H9 (cell line): Measurements from ENCODE around the gene MILR1. TPM values are rescaled to one million over a fixed set of nuclear protein-coding genes. Genes with fewer than 3 reads are reported as not detected.
A peak's percentile ranks its signal among the peaks of the same experiment; 100 is the strongest.
"Not testable (repeated sequence)": the region's sequence is repeated elsewhere in the genome, so short reads cannot be mapped to it uniquely, and the experiment has no call there.

Source experiments
- DNase-seq: peaks from one replicate; pipeline ENCODE4 v3.0.0-alpha.2; 2017
- H2AFZ ChIP-seq: one replicate; pipeline ENCODE4 v1.6.1; 2013; ENCODE audit warnings: mild to moderate bottlenecking, low read length, control low read depth, moderate library complexity
- H2AK5ac ChIP-seq: 2 replicates; pipeline ENCODE4 v1.6.1; 2013; ENCODE audit warnings: low read length, control low read depth, mixed read lengths; ENCODE audit not compliant: insufficient read length
- H2BK120ac ChIP-seq: one replicate; pipeline ENCODE4 v1.6.1; 2013; ENCODE audit warnings: low read depth, mild to moderate bottlenecking, low read length, control low read depth, inconsistent platforms; ENCODE audit not compliant: poor library complexity, severe bottlenecking
- H2BK12ac ChIP-seq: 2 replicates; pipeline ENCODE4 v1.6.1; 2013; ENCODE audit warnings: low read length, control low read depth, mixed read lengths, low read depth; ENCODE audit not compliant: insufficient read length
- H2BK15ac ChIP-seq: 2 replicates; pipeline ENCODE4 v1.6.1; 2013; ENCODE audit warnings: low read depth, low read length, control low read depth
- H2BK20ac ChIP-seq: one replicate; pipeline ENCODE4 v1.6.1; 2013; ENCODE audit warnings: low read depth, mild to moderate bottlenecking, low read length, control low read depth, inconsistent platforms; ENCODE audit not compliant: poor library complexity, severe bottlenecking
- H2BK5ac ChIP-seq: 2 replicates; pipeline ENCODE4 v1.6.1; 2013; ENCODE audit warnings: low read length, control low read depth, mixed read lengths; ENCODE audit not compliant: insufficient read length
- H3K14ac ChIP-seq: 2 replicates; pipeline ENCODE4 v1.6.1; 2013; ENCODE audit warnings: low read length, control low read depth; ENCODE audit not compliant: insufficient read depth
- H3K18ac ChIP-seq: 2 replicates; pipeline ENCODE4 v1.6.1; 2013; ENCODE audit warnings: low read depth, mild to moderate bottlenecking, mixed read lengths, low read length, control low read depth; ENCODE audit not compliant: insufficient read length
- H3K23ac ChIP-seq: 2 replicates; pipeline ENCODE4 v1.6.1; 2013; ENCODE audit warnings: low read length, control low read depth, mixed read lengths, low read depth; ENCODE audit not compliant: insufficient read length
- H3K23me2 ChIP-seq: 2 replicates; pipeline ENCODE4 v1.6.1; 2013; ENCODE audit warnings: low read depth, mild to moderate bottlenecking, mixed read lengths, low read length, control low read depth; ENCODE audit not compliant: insufficient read length, poor library complexity, severe bottlenecking
- H3K27ac ChIP-seq: 2 replicates; pipeline ENCODE4 v1.5.1; 2013; ENCODE audit warnings: low read length, control low read depth, mixed read lengths, low read depth; ENCODE audit not compliant: insufficient read length
- H3K27me3 ChIP-seq: 2 replicates; pipeline ENCODE4 v1.6.1; 2013; ENCODE audit warnings: low read length, control low read depth, inconsistent platforms; ENCODE audit not compliant: insufficient read depth
- H3K4ac ChIP-seq: 2 replicates; pipeline ENCODE4 v1.6.1; 2013; ENCODE audit warnings: low read depth, mild to moderate bottlenecking, control low read depth, inconsistent platforms, low read length, moderate library complexity
- H3K4me1 ChIP-seq: 2 replicates; pipeline ENCODE4 v1.6.1; 2013; ENCODE audit warnings: low read length, control low read depth, inconsistent platforms; ENCODE audit not compliant: insufficient read depth
- H3K4me2 ChIP-seq: 2 replicates; pipeline ENCODE4 v1.6.1; 2013; ENCODE audit warnings: low read length, control low read depth, mixed read lengths; ENCODE audit not compliant: insufficient read length, insufficient read depth
- H3K56ac ChIP-seq: 2 replicates; pipeline ENCODE4 v1.6.1; 2013; ENCODE audit warnings: low read depth, mild to moderate bottlenecking, mixed read lengths, low read length, control low read depth; ENCODE audit not compliant: insufficient read length
- H3K79me1 ChIP-seq: 2 replicates; pipeline ENCODE4 v1.6.1; 2013; ENCODE audit warnings: low read depth, mild to moderate bottlenecking, moderate library complexity, low read length, control low read depth, inconsistent platforms; ENCODE audit not compliant: insufficient read depth, poor library complexity, severe bottlenecking
- H3K79me2 ChIP-seq: 2 replicates; pipeline ENCODE4 v1.6.1; 2013; ENCODE audit warnings: low read length, control low read depth, inconsistent platforms; ENCODE audit not compliant: insufficient read depth
- H3K9ac ChIP-seq: 2 replicates; pipeline ENCODE4 v1.6.1; 2013; ENCODE audit warnings: low read length, control low read depth, mixed read lengths; ENCODE audit not compliant: insufficient read length; ENCODE audit errors: extremely low read depth
- H3K9me3 ChIP-seq: one replicate; pipeline ENCODE4 v1.6.1; 2013; ENCODE audit warnings: low read depth, low read length, inconsistent platforms; ENCODE audit not compliant: control insufficient read depth
- H3T11ph ChIP-seq: one replicate; pipeline ENCODE4 v1.6.1; 2013; ENCODE audit warnings: mild to moderate bottlenecking, low read length, control low read depth, inconsistent platforms
- H4K20me1 ChIP-seq: one replicate; pipeline ENCODE4 v1.6.1; 2013; ENCODE audit not compliant: control insufficient read depth, insufficient read length, insufficient read depth
- H4K5ac ChIP-seq: 2 replicates; pipeline ENCODE4 v1.6.1; 2013; ENCODE audit warnings: low read depth, mild to moderate bottlenecking, mixed read lengths, low read length, control low read depth; ENCODE audit not compliant: insufficient read length
- H4K8ac ChIP-seq: replicated peaks from 2 replicates; pipeline ENCODE4 v1.6.1; 2013; ENCODE audit warnings: low read length, control low read depth, mixed read lengths, low read depth; ENCODE audit not compliant: insufficient read length
- H4K91ac ChIP-seq: 2 replicates; pipeline ENCODE4 v1.6.1; 2013; ENCODE audit warnings: low read depth, mild to moderate bottlenecking, moderate library complexity, mixed read lengths, low read length, control low read depth; ENCODE audit not compliant: insufficient read length
- H3K27ac Mint-ChIP-seq, 3 experiments: 2 replicates in 2 of 3; 3 replicates in 1 of 3; pipeline ENCODE4 v1.8.0; 2020 to 2021; ENCODE audit warnings: mixed read lengths in 3 of 3, mild to moderate bottlenecking in 1 of 3, moderate library complexity in 1 of 3
- H3K27me3 Mint-ChIP-seq: 2 replicates; pipeline ENCODE4 v1.8.0; 2021; ENCODE audit warnings: low read depth, mild to moderate bottlenecking, moderate library complexity, mixed read lengths
- H3K36me3 Mint-ChIP-seq, 3 experiments: 2 replicates in 2 of 3; 3 replicates in 1 of 3; pipeline ENCODE4 v1.8.0; 2020 to 2021; ENCODE audit warnings: low read depth in 3 of 3, mixed read lengths in 3 of 3; ENCODE audit not compliant: insufficient read depth in 1 of 3
- H3K4me1 Mint-ChIP-seq, 2 experiments: 2 replicates each; pipeline ENCODE4 v1.8.0; 2020; ENCODE audit warnings: mixed read lengths in 2 of 2
- H3K4me3 Mint-ChIP-seq, 2 experiments: 2 replicates in 1 of 2; 3 replicates in 1 of 2; pipeline ENCODE4 v1.8.0; 2020 to 2021; ENCODE audit warnings: mild to moderate bottlenecking in 2 of 2, mixed read lengths in 2 of 2, moderate library complexity in 1 of 2
- H3K9me3 Mint-ChIP-seq, 2 experiments: 2 replicates in 1 of 2; 3 replicates in 1 of 2; pipeline ENCODE4 v1.8.0; 2020; ENCODE audit warnings: mild to moderate bottlenecking in 2 of 2, mixed read lengths in 2 of 2, moderate library complexity in 1 of 2
- WGBS: extraction: QIAGEN DNeasy Blood & Tissue Kit; methylation state at CpG from one replicate; pipeline ENCODE4 v1.1.7; 2013; ENCODE audit warnings: missing lambda C conversion rate, low lambda C conversion rate, mixed read lengths; ENCODE audit not compliant: insufficient read length; ENCODE audit errors: extremely low coverage; 5-methylcytosine and 5-hydroxymethylcytosine counted together
- total RNA-seq: library from RNA; stranded (reverse); gene quantifications from 2 replicates; pipeline ENCODE4 v1.2.1, GENCODE V29; 2021
- TF ChIP-seq, protein P1 (sequence below): fragments of 200-600 bp; sonication (generic); conservative IDR thresholded peaks from 3 replicates; pipeline ENCODE4 v1.8.0; 2021; ENCODE audit warnings: antibody characterized with exemption, mild to moderate bottlenecking

MILR1 gene
- total RNA-seq, 1 experiment from 2014 or later, result not detected

DNA sequence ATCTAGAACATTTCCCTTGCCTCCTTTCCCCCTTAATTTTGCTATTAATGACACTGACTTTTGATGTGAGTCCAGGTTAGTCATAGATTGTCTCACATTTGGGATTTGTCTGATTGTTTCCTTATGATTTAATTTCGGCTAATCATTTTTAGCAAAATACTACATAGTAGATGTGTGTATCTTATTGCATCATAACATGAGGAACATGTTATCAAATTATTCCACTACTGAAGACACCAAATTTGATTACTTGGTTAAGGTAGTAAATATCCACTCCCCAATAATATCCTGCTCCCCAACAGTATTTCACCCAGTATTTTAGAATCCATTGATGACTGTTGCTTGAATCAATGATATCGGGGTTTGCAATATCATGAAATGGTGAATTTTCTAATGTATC lies 45.2 kb downstream of the MILR1 start:
- no peaks in the 10 kb centered on the region for H4K20me1 ChIP-seq
- no peaks in the 10 kb centered on the region; the same call in 1 of the 2 replicates for H3K4me1 ChIP-seq
- H3K27ac ChIP-seq, result no peak overlapping the region
- H3K27ac Mint-ChIP-seq, result no peak overlapping the region; a peak in 1 of 7 replicates
- H3K18ac ChIP-seq, result no peak overlapping the region
- peaks cover 6% of the 10 kb centered on the region; the same call in 1 of the 2 replicates for H3K79me2 ChIP-seq
- peak overlapping the region; percentile 64 to 99; a peak in 3 of 5 replicates for H3K4me3 Mint-ChIP-seq
- no peak overlapping the region for H3K9ac ChIP-seq
- peaks cover 28 to 32% of the 10 kb centered on the region in 2 experiments for H3K4me1 Mint-ChIP-seq
- no CpG with 5 or more reads among the region's 2 CpGs for WGBS
- no peak overlapping the region for H4K5ac ChIP-seq
- H2BK12ac ChIP-seq, result no peak overlapping the region
- peaks cover 15% of the 10 kb centered on the region for H3K23me2 ChIP-seq
- H3K9me3 Mint-ChIP-seq, result peaks cover 0 to 9% of the 10 kb centered on the region in 2 experiments; a peak in 4 of 5 replicates
- H2AFZ ChIP-seq, result no peak overlapping the region
- peaks cover 38 to 67% (median 57%) of the 10 kb centered on the region in 3 experiments for H3K36me3 Mint-ChIP-seq
- no peak overlapping the region for H4K8ac ChIP-seq
- no peak overlapping the region for H2BK20ac ChIP-seq
- H3K23ac ChIP-seq, result no peak overlapping the region
- no peak overlapping the region for H2BK5ac ChIP-seq
- no peak overlapping the region for H3K4me2 ChIP-seq
- no peak overlapping the region for H3K56ac ChIP-seq
- TF ChIP-seq, protein P1, sequence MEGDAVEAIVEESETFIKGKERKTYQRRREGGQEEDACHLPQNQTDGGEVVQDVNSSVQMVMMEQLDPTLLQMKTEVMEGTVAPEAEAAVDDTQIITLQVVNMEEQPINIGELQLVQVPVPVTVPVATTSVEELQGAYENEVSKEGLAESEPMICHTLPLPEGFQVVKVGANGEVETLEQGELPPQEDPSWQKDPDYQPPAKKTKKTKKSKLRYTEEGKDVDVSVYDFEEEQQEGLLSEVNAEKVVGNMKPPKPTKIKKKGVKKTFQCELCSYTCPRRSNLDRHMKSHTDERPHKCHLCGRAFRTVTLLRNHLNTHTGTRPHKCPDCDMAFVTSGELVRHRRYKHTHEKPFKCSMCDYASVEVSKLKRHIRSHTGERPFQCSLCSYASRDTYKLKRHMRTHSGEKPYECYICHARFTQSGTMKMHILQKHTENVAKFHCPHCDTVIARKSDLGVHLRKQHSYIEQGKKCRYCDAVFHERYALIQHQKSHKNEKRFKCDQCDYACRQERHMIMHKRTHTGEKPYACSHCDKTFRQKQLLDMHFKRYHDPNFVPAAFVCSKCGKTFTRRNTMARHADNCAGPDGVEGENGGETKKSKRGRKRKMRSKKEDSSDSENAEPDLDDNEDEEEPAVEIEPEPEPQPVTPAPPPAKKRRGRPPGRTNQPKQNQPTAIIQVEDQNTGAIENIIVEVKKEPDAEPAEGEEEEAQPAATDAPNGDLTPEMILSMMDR, result no peak
- H3K9me3 ChIP-seq, result no peaks in the 10 kb centered on the region
- H2AK5ac ChIP-seq, result no peak overlapping the region
- no peak overlapping the region for H3K14ac ChIP-seq
- H3T11ph ChIP-seq, result no peak overlapping the region
- H4K91ac ChIP-seq, result no peak overlapping the region
- H3K27me3 Mint-ChIP-seq, result peaks cover 3% of the 10 kb centered on the region
- no peak overlapping the region for H2BK15ac ChIP-seq
- no peak overlapping the region for H3K4ac ChIP-seq
- peaks cover 2% of the 10 kb centered on the region for H3K79me1 ChIP-seq
- no peak for DNase-seq
- no peaks in the 10 kb centered on the region for H3K27me3 ChIP-seq
- H2BK120ac ChIP-seq, result no peak overlapping the region

DNA sequence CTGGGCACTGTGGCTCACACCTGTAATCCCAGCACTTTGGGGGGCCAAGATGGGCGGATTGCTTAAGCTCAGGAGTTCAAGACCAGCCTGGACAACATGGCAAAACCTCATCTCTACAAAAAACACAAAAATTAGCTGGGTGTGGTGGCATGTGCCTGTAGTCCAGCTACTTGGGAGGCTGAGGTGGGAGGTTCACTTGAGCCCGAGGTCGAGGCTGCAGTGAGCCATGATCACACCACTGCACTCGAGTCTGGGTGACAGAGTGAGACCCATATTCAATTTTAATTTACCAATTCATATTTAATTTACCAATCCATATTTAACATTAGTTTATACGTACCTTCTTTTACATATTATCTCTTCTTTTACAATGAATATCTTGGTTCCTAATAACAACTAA lies 46.4 kb downstream of the MILR1 start:
- not testable (repeated sequence) for H3K23ac ChIP-seq, H3K27me3 Mint-ChIP-seq, H2AFZ ChIP-seq, H3K4me2 ChIP-seq, H3K4ac ChIP-seq, H3K18ac ChIP-seq, H2BK12ac ChIP-seq, H3K27me3 ChIP-seq, H3K27ac Mint-ChIP-seq, H3K4me1 ChIP-seq, H3K9ac ChIP-seq, H2BK15ac ChIP-seq, H2BK5ac ChIP-seq, H3K14ac ChIP-seq, H3K79me1 ChIP-seq, H4K8ac ChIP-seq, H2BK20ac ChIP-seq, H3K56ac ChIP-seq, H3T11ph ChIP-seq, H3K9me3 Mint-ChIP-seq, H4K20me1 ChIP-seq, H3K27ac ChIP-seq, H2BK120ac ChIP-seq, H3K79me2 ChIP-seq, DNase-seq, H3K9me3 ChIP-seq, H4K91ac ChIP-seq, H4K5ac ChIP-seq, H2AK5ac ChIP-seq
- Mint-ChIP-seq H3K36me3 (peaks cover 43 to 68% (median 60%) of the 10 kb centered on the region in 3 experiments), H3K4me3 (peak overlapping the region; percentile 99; a peak in 4 of 5 replicates), H3K4me1 (peaks cover 34 to 41% of the 10 kb centered on the region in 2 experiments)
- peaks cover 15% of the 10 kb centered on the region for H3K23me2 ChIP-seq
- WGBS, result 100% methylated on average over 1 of the region's 5 CpGs
